ENCODE results near the gene ARFGEF3. TPM values are rescaled to one million over a fixed set of nuclear protein-coding genes. Genes with fewer than 3 reads are reported as not detected.

The ARFGEF3 gene
- polyA plus RNA-seq, 1 of the 3 experiments (the other 2 are of a cell fraction), result not detected

DNA sequence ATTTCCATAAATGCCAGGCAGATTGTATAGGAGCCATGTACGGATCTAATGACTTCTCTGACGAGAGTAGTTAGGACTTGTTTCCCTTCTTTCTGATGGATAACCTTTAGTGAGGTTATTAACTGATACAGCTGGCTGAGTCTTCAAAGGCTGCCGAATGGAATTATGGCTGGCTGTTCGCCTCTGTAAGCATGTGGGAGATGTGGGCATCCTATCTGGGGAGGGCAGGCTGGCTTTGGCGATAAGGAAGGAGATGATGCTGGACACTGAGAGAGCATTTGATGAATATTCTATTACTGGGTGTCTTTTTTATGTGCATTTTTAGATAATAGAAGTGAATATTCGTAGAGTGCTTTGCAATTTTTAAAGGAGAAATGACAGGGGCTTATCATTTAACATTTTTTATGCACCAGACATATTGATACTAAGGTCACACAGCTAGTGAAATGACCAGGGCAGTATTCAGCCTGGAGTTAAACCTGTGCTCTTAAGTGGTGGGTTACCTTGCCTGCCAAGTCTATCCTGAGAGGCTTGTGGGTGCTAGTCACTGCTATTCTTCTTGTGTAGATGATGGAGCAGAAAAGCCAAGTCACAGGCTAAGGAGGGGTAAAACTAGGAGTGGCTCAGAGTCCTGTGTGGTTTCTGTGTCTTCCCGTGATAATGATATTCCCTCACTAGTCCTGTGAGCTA lies 53.5 kb downstream of the ARFGEF3 start:
- Histone ChIP-seq H3K9me2 (no peaks in the 10 kb centered on the region), H3K27me3 (ENCODE audit: insufficient read depth) (no peaks in the 10 kb centered on the region), H3K4me3 (ENCODE audit: low read depth in 2 of 2, low read length in 1 of 2) (no peak overlapping the region), H2AFZ (ENCODE audit: low read depth) (no peak overlapping the region), H4K20me1 (ENCODE audit: insufficient read depth) (no peaks in the 10 kb centered on the region), H3K4me2 (no peak overlapping the region), H3K79me2 (ENCODE audit: insufficient read depth) (no peaks in the 10 kb centered on the region), H3K9me3 (no peaks in the 10 kb centered on the region), H3K36me3 (replicated peaks in 1 of 2; ENCODE audit: control insufficient read depth in 1 of 2, insufficient read depth in 2 of 2, low read length in 1 of 2) (no peaks in the 10 kb centered on the region), H3K27ac (ENCODE audit: low read depth in 2 of 2, low read length in 1 of 2) (no peak overlapping the region), H3K4me1 (ENCODE audit: control insufficient read depth in 1 of 2, insufficient read depth in 2 of 2, low read depth in 1 of 2, low read length in 1 of 2) (no peaks in the 10 kb centered on the region), H3K9ac (no peak overlapping the region), H3F3A (replicated peaks; ENCODE audit: insufficient read depth) (no peaks in the 10 kb centered on the region)
- no peak for DNase-seq
- TF ChIP-seq, protein P1, sequence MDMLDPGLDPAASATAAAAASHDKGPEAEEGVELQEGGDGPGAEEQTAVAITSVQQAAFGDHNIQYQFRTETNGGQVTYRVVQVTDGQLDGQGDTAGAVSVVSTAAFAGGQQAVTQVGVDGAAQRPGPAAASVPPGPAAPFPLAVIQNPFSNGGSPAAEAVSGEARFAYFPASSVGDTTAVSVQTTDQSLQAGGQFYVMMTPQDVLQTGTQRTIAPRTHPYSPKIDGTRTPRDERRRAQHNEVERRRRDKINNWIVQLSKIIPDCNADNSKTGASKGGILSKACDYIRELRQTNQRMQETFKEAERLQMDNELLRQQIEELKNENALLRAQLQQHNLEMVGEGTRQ (IDR thresholded peaks at IDR 0.05; ENCODE audit: borderline replicate concordance, low read depth, low read length), result no peak
- TF ChIP-seq FOXJ3 (CRISPR knock-in tag; IDR thresholded peaks at IDR 0.05) (no peak), TEAD4 (IDR thresholded peaks at IDR 0.05; ENCODE audit: borderline replicate concordance, insufficient read depth) (no peak), RCOR1 (IDR thresholded peaks at IDR 0.05; ENCODE audit: low read length) (no peak), YY1 (IDR thresholded peaks at IDR 0.05; ENCODE audit: low read depth) (no peak)
- TF ChIP-seq, protein P2, sequence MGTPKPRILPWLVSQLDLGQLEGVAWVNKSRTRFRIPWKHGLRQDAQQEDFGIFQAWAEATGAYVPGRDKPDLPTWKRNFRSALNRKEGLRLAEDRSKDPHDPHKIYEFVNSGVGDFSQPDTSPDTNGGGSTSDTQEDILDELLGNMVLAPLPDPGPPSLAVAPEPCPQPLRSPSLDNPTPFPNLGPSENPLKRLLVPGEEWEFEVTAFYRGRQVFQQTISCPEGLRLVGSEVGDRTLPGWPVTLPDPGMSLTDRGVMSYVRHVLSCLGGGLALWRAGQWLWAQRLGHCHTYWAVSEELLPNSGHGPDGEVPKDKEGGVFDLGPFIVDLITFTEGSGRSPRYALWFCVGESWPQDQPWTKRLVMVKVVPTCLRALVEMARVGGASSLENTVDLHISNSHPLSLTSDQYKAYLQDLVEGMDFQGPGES (IDR thresholded peaks at IDR 0.05; ENCODE audit: low read depth, low read length), result no peak
- TF ChIP-seq, protein P3, sequence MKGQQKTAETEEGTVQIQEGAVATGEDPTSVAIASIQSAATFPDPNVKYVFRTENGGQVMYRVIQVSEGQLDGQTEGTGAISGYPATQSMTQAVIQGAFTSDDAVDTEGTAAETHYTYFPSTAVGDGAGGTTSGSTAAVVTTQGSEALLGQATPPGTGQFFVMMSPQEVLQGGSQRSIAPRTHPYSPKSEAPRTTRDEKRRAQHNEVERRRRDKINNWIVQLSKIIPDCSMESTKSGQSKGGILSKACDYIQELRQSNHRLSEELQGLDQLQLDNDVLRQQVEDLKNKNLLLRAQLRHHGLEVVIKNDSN (IDR thresholded peaks at IDR 0.05; ENCODE audit: borderline replicate concordance, low read depth), result no peak
- 29% methylated on average over 7 of the region's 7 CpGs for WGBS (ENCODE audit: low lambda C conversion rate)
- ChIA-PET POLR2A (no interaction called here), CTCF (no interaction called here)

DNA sequence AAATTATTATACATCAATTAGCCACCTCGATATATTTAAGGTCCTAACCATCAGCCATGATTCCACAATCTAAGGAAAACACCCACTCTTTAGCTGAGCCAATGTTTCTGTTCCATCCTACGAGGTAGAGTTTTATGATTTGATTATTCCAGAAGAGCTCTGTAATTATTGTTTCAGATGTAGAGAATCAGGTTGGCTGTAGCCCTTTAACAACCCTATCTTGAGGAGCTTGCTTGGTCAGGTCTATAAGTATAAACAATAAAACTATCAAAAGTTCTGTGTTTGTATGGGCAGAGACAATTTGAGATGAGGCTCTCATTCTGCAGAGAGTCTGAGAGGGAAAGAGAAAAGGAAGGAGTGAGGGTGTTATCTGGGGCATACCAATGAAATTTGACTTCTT lies 56.7 kb downstream of the ARFGEF3 start, which contains the start of gene PBOV1:
PBOV1 (minus strand) TSS at position 43 of the 400 bp plus-strand sequence. CDS start 96 bp downstream, outside the sequence.
- no peak within 1 kb of the TSS for H3K4me3 ChIP-seq (ENCODE audit: low read depth in 2 of 2, low read length in 1 of 2)
- no peaks in the 10 kb centered on the region for H3K9me2 ChIP-seq
- no peaks in the 10 kb centered on the region for H3K36me3 ChIP-seq (replicated peaks in 1 of 2; ENCODE audit: control insufficient read depth in 1 of 2, insufficient read depth in 2 of 2, low read length in 1 of 2)
- no peaks in the 10 kb centered on the region for H3K9me3 ChIP-seq
- WGBS (ENCODE audit: low lambda C conversion rate), result 3% methylated on average over 2 of the region's 2 CpGs
- no peaks in the 10 kb centered on the region for H3K27me3 ChIP-seq (ENCODE audit: insufficient read depth)
- H4K20me1 ChIP-seq (ENCODE audit: insufficient read depth), result no peaks in the 10 kb centered on the region
- H3K9ac ChIP-seq, result no peak within 1 kb of the TSS
- H3K27ac ChIP-seq (ENCODE audit: low read depth in 2 of 2, low read length in 1 of 2), result no peak within 1 kb of the TSS
- no peaks in the 10 kb centered on the region for H3K79me2 ChIP-seq (ENCODE audit: insufficient read depth)
- no peak for DNase-seq
- POLR2A ChIA-PET, result no interaction called here
- no peak within 1 kb of the TSS for H2AFZ ChIP-seq (ENCODE audit: low read depth)
- no peak within 1 kb of the TSS for H3K4me2 ChIP-seq
- CTCF ChIA-PET, result no interaction called here
- TF ChIP-seq GATA2 (CRISPR knock-in tag; IDR thresholded peaks at IDR 0.05) (no peak), TEAD4 (IDR thresholded peaks at IDR 0.05; ENCODE audit: borderline replicate concordance, insufficient read depth) (no peak), TAF1 (IDR thresholded peaks at IDR 0.05; ENCODE audit: borderline replicate concordance, low read depth, low read length) (no peak), POLR2AphosphoS5 (IDR thresholded peaks at IDR 0.05; ENCODE audit: low read depth, low read length) (no peak), RFX5 (IDR thresholded peaks at IDR 0.05; ENCODE audit: low read length) (no peak), MEF2A (IDR thresholded peaks at IDR 0.05; ENCODE audit: borderline replicate concordance, low read depth) (no peak), FOSL2 (IDR thresholded peaks at IDR 0.05; ENCODE audit: borderline replicate concordance, low read depth) (no peak), EP300 (IDR thresholded peaks at IDR 0.05; ENCODE audit: borderline replicate concordance in 1 of 2, low read depth in 1 of 2, low read length in 1 of 2) (no peak)
- TF ChIP-seq, protein P4, sequence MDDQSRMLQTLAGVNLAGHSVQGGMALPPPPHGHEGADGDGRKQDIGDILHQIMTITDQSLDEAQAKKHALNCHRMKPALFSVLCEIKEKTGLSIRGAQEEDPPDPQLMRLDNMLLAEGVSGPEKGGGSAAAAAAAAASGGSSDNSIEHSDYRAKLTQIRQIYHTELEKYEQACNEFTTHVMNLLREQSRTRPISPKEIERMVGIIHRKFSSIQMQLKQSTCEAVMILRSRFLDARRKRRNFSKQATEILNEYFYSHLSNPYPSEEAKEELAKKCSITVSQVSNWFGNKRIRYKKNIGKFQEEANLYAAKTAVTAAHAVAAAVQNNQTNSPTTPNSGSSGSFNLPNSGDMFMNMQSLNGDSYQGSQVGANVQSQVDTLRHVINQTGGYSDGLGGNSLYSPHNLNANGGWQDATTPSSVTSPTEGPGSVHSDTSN (IDR thresholded peaks at IDR 0.05), result no peak
- TF ChIP-seq, protein P3 (IDR thresholded peaks at IDR 0.05; ENCODE audit: borderline replicate concordance, low read depth), result no peak
- no peaks in the 10 kb centered on the region for H3F3A ChIP-seq (replicated peaks; ENCODE audit: insufficient read depth)
- no peaks in the 10 kb centered on the region for H3K4me1 ChIP-seq (ENCODE audit: control insufficient read depth in 1 of 2, insufficient read depth in 2 of 2, low read depth in 1 of 2, low read length in 1 of 2)
